Ishikawa (cell line): Measurements from ENCODE around the gene GALR2.

Experiments
- CEBPB ChIP-seq: IDR thresholded peaks from 2 replicates; pipeline ENCODE4 v1.6.1; 2012
- CREB1 ChIP-seq: IDR thresholded peaks from 2 replicates; pipeline ENCODE4 v1.6.1; 2012; ENCODE audit warnings: low read depth
- EGR1 ChIP-seq: IDR thresholded peaks from 2 replicates; pipeline ENCODE4 v1.6.1; 2012
- EP300 ChIP-seq: IDR thresholded peaks from 2 replicates; pipeline ENCODE4 v1.6.1; 2012; ENCODE audit warnings: borderline replicate concordance
- FOXM1 ChIP-seq: IDR thresholded peaks from 2 replicates; pipeline ENCODE4 v1.6.1; 2012; ENCODE audit warnings: low read depth, borderline replicate concordance
- MAX ChIP-seq: IDR thresholded peaks from 2 replicates; pipeline ENCODE4 v1.6.1; 2012
- NFIC ChIP-seq: IDR thresholded peaks from 2 replicates; pipeline ENCODE4 v1.6.1; 2012
- RAD21 ChIP-seq: IDR thresholded peaks from 2 replicates; pipeline ENCODE4 v1.6.1; 2012; ENCODE audit warnings: low read depth
- TAF1 ChIP-seq: IDR thresholded peaks from 2 replicates; pipeline ENCODE4 v1.6.1; 2012; ENCODE audit warnings: low read depth, mild to moderate bottlenecking
- TCF12 ChIP-seq: IDR thresholded peaks from 2 replicates; pipeline ENCODE4 v1.6.1; 2012; ENCODE audit warnings: low read depth
- TEAD4 ChIP-seq: IDR thresholded peaks from 2 replicates; pipeline ENCODE4 v1.6.1; 2012
- USF1 ChIP-seq: IDR thresholded peaks from 2 replicates; pipeline ENCODE4 v1.6.1; 2012
- YY1 ChIP-seq: IDR thresholded peaks from 2 replicates; pipeline ENCODE4 v1.6.1; 2012; ENCODE audit warnings: low read depth
- ZBTB7A ChIP-seq: IDR thresholded peaks from 2 replicates; pipeline ENCODE4 v1.6.1; 2012; ENCODE audit warnings: low read depth
- TF ChIP-seq, protein P1 (sequence below): IDR thresholded peaks from 2 replicates; pipeline ENCODE4 v1.6.1; 2012; ENCODE audit warnings: low read depth, mild to moderate bottlenecking

The GALR2 gene

GRCh38 chr17:76089680-76090516 lies 15.3 kb downstream of the GALR2 start:
- no peak for TF ChIP-seq TAF1
- no peak for TF ChIP-seq EP300
- no peak for TF ChIP-seq MAX
- no peak for TF ChIP-seq NFIC
- TF ChIP-seq RAD21 = no peak
- TF ChIP-seq EGR1 = no peak
- TF ChIP-seq TCF12 = no peak
- TF ChIP-seq, protein P1, sequence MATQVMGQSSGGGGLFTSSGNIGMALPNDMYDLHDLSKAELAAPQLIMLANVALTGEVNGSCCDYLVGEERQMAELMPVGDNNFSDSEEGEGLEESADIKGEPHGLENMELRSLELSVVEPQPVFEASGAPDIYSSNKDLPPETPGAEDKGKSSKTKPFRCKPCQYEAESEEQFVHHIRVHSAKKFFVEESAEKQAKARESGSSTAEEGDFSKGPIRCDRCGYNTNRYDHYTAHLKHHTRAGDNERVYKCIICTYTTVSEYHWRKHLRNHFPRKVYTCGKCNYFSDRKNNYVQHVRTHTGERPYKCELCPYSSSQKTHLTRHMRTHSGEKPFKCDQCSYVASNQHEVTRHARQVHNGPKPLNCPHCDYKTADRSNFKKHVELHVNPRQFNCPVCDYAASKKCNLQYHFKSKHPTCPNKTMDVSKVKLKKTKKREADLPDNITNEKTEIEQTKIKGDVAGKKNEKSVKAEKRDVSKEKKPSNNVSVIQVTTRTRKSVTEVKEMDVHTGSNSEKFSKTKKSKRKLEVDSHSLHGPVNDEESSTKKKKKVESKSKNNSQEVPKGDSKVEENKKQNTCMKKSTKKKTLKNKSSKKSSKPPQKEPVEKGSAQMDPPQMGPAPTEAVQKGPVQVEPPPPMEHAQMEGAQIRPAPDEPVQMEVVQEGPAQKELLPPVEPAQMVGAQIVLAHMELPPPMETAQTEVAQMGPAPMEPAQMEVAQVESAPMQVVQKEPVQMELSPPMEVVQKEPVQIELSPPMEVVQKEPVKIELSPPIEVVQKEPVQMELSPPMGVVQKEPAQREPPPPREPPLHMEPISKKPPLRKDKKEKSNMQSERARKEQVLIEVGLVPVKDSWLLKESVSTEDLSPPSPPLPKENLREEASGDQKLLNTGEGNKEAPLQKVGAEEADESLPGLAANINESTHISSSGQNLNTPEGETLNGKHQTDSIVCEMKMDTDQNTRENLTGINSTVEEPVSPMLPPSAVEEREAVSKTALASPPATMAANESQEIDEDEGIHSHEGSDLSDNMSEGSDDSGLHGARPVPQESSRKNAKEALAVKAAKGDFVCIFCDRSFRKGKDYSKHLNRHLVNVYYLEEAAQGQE = no peak
- TF ChIP-seq USF1 = no peak
- TF ChIP-seq YY1 = no peak
- no peak for TF ChIP-seq ZBTB7A
- TF ChIP-seq CEBPB = no peak
- TF ChIP-seq TEAD4 = no peak
- TF ChIP-seq FOXM1 = no peak
- no peak for TF ChIP-seq CREB1

- no peak for TF ChIP-seq TCF12
- TF ChIP-seq NFIC = no peak
- TF ChIP-seq YY1 = no peak
- TF ChIP-seq MAX = no peak
- TF ChIP-seq USF1 = no peak
- TF ChIP-seq RAD21 = no peak
- no peak for TF ChIP-seq TAF1
- no peak for TF ChIP-seq CREB1
- no peak for TF ChIP-seq EP300
Observed at GRCh38 chr17:76090517-76091129, 16.0 kb downstream of the GALR2 start.

DNA sequence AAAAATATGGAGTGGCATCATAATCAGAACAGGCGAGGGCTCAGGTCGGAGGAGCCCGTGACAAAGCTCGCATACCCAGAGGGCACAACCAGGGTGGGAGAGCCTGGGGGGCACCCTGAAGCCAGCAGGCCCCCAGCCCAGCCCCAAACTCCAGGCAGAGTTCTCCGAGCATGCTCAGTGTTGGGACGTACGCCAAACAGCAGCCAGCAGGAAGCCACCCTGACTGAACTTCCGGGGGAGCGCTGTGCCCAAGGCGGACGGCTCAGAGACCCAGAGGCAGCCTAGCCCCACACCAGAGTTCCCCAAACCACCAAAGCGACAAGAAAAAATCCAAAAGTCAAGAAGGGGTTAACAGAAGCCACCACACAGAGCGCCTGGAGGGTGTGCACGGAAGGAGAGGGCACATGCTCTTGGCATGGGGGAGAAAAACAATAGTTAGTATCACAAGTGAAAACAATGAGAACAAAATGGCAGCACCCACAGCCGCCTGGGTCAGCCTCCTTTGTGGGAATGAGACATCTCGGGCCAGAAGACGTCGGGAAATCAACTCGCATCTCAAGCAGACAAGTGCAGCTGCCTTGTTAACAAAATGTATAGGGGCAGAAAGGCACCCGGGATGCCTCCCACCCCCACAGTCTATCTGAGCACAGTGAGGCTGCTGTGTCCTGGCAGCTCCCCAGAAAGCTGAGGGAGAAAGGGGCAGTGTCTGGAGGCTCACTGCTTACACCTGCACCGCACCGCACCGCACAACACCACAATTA lies 17.1 kb downstream of the GALR2 start:
- TF ChIP-seq YY1 (no peak), EP300 (no peak), USF1 (no peak), FOXM1 (no peak), MAX (no peak)

GRCh38 chr17:76092526-76093413 lies 18.2 kb downstream of the GALR2 start:
- TF ChIP-seq ZBTB7A (no peak), TCF12 (no peak), EGR1 (no peak)

DNA sequence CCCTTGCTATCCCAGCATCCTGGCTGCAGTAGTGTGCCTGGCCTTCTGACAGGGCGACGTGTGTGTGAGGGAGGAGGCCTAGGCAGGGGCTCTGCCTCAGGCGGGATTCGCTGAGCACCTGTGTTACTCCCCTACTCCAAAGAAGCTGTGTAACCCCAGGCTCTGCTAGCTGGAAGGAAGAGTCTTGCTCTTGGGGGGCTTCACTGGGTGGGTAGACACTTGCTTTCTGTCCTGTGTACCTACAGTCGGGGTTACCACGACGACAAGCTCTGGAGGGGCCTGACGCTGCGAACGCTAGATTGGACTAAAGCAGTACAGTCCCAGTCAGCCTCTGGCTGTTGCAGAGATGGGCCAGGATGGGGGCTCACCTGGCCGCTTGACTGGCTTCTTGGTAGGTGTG lies 19.5 kb downstream of the GALR2 start:
- no peak for TF ChIP-seq TEAD4
- TF ChIP-seq EGR1 = no peak
- no peak for TF ChIP-seq TAF1
- TF ChIP-seq ZBTB7A = no peak
- TF ChIP-seq USF1 = no peak
- TF ChIP-seq RAD21 = no peak
- no peak for TF ChIP-seq NFIC

DNA sequence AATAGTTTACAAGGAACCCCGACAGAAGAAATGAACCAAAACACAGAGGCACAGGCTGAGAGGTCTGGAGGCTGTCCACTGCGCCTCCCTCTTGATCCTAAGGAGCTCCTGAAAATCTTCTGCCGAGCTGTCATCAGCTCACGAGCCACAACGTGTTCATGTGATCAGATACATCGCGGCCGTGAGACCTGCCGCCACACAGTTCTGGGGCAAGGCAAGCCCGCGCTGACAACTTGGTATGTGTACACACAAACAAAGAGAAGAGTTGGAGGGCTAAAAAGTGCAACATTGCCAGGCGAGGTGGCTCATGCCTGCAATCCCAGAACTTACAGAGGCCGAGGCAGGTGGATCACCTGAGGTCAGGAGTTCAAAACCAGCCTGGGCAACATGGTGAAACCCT lies 21.4 kb downstream of the GALR2 start:
- TF ChIP-seq TEAD4 (no peak), ZBTB7A (no peak), NFIC (no peak), TCF12 (no peak), USF1 (no peak), TAF1 (no peak), CEBPB (no peak), YY1 (no peak), FOXM1 (no peak), MAX (no peak), EP300 (no peak), CREB1 (no peak), EGR1 (no peak), RAD21 (no peak)
- TF ChIP-seq, protein P1 = no peak
